ENCODE data around the gene LRRC63. TPM values are rescaled to one million over a fixed set of nuclear protein-coding genes. Genes with fewer than 3 reads are reported as not detected.

The LRRC63 gene
- total RNA-seq, 1 donor from 2014 or later = 0.72 TPM

DNA sequence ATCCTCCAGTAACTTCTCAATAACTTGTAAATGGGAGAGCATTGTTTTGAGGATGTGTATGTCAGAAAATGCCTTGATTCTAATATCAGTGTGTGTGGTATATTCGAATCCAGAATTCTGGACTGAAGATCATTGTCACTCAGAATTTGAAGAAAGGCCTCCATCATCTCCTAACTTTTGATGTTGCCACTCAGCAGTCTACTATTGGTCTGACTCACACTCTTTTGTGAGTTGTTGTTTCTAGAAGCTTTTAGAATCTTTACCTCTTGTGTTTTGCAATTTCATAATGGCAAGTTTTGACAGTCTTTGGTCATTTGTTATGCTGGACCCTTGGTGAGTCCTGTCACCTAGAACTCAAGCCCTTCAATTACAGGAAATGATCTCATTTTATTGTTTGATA lies 98.3 kb downstream of the LRRC63 start:
- DNase-seq (ENCODE audit: low spot score) = no peak

- DNase-seq (ENCODE audit: low spot score) = no peak
Observed at GRCh38 chr13:46311217-46311616, 99.5 kb downstream of the LRRC63 start.

GRCh38 chr13:46313024-46313423 lies 101.3 kb downstream of the LRRC63 start:
- DNase-seq (ENCODE audit: low spot score) = no peak

DNA sequence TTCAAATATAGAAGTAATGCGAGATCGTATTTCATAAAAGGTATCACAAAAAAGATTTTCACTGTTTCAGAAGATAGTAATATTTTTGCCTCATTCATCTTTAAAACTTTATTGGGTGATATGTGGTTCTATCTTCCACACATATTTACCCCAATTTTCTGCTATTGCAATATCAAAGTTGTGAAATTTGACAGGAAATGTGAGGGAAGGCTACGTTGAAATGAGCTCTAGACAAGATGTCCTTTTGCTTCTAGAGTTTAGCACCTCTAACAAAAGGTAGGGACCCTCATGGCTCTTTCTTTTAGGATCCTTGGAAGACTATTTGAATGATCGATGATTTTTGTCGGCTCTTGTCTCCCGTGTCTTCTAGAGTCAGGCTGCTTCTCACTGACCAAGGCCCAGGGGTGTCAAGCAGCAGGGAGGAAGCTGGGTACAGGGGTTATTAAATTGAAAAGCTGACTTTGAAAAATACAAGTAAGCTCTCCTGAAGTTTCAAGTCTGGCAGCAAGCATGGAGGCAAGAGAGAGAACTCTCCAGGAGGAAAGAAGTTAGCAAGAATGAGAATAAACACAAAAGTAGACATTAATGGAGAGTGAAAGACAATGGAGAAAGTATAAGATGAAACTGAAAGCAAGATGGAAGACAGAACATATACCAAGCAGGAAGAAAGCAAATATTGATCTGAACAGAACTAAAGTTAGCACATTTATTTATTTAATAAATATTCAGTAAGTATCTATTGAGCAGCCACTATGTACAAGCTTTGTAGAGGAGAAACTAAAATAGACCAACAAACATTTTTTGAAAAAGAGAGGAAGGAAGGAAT lies 101.9 kb downstream of the LRRC63 start:
- no peak for DNase-seq (ENCODE audit: low spot score)

DNA sequence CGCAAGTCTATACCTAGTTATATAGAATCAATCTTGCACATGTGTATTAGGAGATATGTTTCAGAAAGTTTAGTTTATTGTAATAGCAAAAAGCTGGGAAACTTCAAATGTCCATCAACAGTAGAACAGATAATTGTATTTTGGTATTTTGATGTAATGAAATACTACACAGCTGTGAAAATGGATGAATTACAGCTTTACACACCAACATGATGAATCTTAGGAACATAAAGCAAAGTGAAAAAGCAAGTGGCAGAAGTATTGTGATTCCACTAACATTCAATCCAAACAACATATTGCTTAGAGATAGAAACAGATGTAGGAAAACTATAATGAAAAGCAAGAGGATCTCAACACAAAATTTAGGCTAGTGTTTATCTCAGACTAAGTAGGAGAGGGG lies 102.9 kb downstream of the LRRC63 start:
- DNase-seq (ENCODE audit: low spot score) = no peak

DNA sequence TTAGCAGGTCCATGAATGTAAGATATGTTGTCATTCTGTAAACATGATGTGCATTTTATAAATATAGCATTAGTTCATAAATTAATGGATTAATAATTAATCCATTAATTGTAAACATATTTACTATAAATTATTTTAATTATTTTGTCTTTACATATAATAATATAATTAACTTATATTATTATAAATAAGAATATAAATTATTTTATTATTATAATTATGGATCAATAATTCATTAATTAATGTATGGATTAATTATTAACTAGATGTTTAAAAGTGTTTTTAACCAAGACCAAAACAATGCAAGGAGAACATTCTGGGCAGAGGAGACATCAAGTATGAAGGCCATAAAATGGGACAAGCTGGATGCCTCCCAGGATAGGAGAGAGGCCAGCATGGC lies 103.3 kb downstream of the LRRC63 start:
- DNase-seq (ENCODE audit: low spot score) = no peak

- DNase-seq (ENCODE audit: low spot score) = no peak
Observed at GRCh38 chr13:46315491-46316075, 103.9 kb downstream of the LRRC63 start.

DNA sequence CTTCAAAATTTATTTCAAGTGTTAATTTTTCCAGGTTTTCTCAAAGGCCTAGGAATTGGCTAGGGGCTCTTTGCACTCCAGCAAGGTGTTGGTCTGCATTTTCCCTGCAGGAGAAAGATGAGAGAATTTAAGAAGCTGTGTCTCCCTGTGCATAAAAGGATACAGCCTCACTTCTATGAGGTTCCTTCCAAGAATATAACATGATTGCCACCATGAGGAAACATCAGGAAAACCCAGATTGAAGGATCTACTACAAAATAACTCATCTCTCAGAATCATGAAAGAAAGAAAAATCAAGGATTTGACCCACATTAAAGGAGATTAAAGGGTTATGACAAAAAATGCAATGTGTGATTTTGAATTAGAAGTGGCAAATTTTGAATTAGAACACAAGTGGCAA lies 105.4 kb downstream of the LRRC63 start:
- DNase-seq (ENCODE audit: low spot score) = no peak

DNA sequence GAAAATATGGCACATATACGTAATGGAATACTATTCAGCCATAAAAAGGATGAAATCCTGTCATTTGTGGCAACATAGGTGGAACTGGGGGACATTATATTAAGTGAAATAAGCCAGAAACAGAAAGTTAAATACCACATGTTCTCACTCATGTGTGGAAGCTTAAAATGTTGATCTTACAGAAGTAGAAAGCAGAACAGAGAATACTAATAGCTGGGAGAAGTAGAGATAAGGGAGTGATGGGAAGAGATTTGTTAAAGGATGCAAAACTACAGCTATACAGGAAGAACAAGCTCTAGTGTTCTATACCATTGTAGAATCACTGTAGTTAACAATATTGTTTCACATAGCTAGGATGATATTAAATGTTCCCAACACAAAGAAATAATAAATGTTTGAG lies 107.3 kb downstream of the LRRC63 start:
- no peak for DNase-seq (ENCODE audit: low spot score)

- DNase-seq (ENCODE audit: low spot score) = no peak
Observed at GRCh38 chr13:46320406-46320805, 108.7 kb downstream of the LRRC63 start.

DNA sequence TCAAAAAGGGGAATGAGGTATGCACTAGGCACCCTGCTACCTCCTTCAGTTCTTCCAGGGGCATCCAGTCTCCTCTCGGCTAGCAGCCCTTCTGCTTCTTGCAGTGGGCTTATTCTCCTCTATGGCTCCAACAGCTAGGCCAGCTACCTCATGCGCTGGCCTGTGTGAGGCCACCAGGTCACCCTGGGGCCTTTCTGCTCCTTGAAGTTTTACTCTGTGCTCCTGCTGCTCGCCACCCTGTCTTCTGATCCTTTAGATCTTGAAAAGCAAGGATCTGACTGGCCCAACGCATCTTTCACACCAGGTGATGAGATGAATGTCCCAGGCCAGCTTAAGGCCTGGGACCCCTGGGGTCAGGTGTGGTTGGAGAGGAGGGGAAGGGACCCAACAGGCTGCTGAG lies 109.1 kb downstream of the LRRC63 start:
- no peak for DNase-seq (ENCODE audit: low spot score)

DNA sequence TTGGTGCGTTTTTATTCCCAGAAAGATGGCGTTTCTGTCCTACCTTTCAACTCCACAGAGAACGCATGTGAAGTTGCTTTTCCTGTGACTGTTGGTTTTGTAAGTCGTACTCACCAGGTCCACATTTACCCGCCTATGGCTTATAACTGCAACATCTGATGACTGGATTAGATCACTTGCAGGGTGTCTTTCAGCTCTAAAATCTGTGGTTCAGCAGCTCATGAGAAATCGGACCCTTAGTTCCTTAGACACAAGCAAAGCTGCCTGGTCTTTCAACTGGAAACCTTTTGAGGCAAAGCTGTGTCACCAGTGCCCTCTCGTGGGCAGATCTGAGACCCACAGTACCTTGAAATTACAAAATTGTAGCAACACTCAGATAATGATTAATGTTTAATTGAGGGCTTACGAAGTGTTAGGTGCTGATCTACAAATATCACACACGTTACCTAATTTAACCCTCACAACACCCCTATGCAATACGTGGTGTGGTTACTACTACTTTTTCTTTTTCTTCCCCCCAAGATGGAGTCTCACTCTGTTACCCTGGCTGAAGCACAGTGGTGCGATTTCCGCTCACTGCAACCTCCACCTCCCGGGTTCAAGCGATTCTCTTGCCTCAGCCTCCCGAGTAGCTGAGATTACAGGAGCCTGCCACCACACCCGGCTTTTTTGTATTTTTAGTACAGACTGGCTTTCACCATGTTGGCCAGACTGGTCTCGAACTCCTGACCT lies 109.9 kb downstream of the LRRC63 start:
- DNase-seq (ENCODE audit: low spot score) = peak; percentile 57

DNA sequence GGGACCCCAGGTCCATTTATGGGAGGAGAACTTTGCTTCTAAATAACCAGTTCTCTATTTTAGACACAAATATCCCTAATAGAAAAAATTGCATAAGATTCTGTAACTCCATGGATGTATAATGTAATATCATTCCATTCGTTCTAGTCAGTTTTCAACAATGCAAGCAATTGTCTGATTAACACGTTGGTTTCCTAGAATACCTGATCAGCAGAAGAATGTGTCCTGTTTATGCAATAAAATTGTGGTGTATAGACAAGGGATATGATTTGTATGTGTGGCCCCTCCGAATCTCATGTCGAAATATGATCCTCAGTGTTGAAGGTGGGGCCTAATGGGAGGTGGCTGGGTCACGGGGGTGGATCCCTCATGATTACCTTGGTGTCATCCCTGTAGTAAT lies 113.2 kb downstream of the LRRC63 start:
- DNase-seq (ENCODE audit: low spot score) = no peak

Other genes starting within 250 kb of the LRRC63 start
- 40.2 TPM for gene ZC3H13, start 159.2 kb upstream of the LRRC63 start, total RNA-seq (ENCODE audit: insufficient read depth, low replicate concordance)
- gene CPB2, start 106.9 kb upstream of the LRRC63 start, total RNA-seq (ENCODE audit: insufficient read depth, low replicate concordance) = not detected
- gene LCP1, start 29.8 kb upstream of the LRRC63 start, total RNA-seq (ENCODE audit: insufficient read depth, low replicate concordance) = 13.2 TPM
- 3.6 TPM for gene RUBCNL, start 175.3 kb downstream of the LRRC63 start, total RNA-seq (ENCODE audit: insufficient read depth, low replicate concordance)